NOMO-1 treated with dmso at 0.1 percent for 144 hours (cell line): ENCODE results near the gene TCN2.
"Not testable (repeated sequence)": the region's sequence is repeated elsewhere in the genome, so short reads cannot be mapped to it uniquely, and the experiment has no call there.

Source experiments
- DNase-seq: peaks from one replicate; lab custom pipeline; 2025; ENCODE audit not compliant: unreplicated experiment; lab: John Stamatoyannopoulos, UW

Gene TCN2

DNA sequence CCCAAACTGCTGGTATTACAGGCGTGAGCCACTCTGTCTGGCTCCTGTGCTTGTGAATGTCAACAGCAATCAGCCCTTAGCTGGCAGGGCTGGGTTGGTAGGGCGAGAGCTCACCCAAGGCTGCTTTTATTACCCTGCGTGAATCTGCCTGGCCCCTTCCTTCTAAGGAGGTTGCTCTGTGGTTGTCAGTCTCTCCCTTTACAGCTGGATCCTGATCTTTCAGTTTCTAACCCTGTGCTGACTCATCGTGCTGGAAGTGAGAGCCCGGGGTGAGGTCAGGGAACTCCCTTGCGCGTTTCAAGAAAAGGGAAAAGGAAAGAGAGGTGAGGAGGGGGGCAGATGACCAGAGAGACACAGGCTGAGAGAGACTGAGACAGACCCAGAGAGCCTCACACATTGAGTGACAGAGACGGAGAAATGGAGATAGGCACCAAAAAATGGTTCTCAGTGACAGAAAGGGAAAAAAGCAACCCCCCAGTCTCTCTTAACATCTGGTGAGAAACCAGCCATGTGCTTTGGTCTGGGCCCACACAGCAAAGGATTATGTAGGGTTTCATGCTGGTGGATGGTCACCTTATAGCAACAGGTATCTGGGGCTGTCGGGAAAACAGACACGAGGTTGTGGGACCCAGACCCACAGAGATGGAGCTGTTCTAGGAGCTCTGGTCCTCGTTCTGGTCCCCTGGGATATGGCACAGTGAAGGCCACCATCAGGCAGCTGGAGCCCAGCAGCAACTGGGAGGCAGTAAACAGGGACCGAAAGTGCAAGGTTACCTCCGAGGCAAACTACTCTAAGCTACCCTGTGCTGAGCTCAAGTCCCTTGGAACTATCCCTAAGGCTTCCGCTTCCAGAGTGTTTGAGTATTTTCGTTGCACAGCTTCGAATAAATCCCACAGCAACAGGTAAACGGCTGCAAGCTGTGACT, 2.5 kb downstream of the TCN2 start:
- peak; percentile 83 for DNase-seq

DNA sequence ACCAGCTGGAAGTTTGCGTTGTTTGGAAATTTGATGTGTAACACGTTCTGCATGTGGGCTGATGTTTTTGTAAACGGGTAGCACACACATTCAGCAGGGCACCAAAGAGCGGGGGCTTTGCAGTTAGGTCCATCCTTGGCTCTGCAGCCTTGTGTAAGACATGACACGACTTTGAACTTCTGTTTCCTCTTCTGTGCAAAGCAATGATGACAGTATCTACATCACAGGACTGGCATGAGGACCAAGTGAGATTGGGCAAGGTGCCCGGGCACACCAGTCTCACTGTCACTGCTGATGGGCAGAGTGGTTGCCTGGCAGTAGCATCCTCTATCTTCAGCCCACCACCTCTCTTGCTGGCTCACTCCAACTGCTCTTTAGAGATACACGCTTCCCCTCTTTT, 3.3 kb downstream of the TCN2 start:
- no peak for DNase-seq

DNA sequence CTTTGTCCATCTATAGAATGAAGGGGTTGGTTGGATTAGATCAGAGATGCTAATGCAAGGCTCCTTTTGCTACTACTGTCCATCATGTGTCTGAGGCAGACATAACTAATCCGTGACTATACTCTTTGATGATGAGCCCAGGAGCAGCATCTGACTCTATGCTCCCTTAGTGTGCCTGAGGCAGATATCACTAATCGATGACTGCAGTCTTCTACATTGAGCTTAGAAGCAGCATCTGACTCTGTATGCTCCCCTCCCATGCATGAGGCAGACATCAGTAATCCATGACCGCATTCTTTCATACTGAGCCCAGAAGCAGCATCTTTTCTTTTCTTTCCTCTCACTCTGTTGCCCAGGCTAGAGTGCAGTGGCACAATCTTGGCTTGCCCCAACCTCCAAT, 4.2 kb downstream of the TCN2 start:
- DNase-seq = no peak

DNA sequence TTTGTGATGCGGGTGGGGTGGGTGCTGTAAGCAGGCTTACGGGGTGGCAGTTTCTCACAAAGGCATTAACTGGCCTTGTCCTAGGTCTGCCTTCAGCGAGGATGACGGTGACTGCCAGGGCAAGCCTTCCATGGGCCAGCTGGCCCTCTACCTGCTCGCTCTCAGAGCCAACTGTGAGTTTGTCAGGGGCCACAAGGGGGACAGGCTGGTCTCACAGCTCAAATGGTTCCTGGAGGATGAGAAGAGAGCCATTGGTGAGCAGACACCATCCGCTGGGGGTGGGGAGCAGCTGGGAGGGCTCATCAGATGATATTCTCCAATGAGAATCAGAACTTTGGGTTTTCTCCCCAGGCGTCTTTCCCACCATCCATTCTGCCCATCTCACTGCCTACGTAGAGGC, 5.8 kb downstream of the TCN2 start:
- no peak for DNase-seq

DNA sequence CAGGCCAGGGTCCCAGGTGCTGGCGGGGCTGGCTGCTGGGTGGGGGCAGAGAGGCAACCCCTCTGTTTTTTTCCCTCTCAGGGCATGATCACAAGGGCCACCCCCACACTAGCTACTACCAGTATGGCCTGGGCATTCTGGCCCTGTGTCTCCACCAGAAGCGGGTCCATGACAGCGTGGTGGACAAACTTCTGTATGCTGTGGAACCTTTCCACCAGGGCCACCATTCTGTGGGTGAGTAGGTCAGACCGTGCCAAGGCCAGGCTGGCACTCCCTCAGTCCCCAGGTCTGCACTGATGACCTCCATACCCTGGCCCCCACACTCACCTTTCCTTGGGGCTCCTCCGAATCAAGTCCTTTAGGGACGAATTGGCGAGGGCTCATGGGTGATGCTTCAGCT, 7.3 kb downstream of the TCN2 start:
- DNase-seq = no peak

DNA sequence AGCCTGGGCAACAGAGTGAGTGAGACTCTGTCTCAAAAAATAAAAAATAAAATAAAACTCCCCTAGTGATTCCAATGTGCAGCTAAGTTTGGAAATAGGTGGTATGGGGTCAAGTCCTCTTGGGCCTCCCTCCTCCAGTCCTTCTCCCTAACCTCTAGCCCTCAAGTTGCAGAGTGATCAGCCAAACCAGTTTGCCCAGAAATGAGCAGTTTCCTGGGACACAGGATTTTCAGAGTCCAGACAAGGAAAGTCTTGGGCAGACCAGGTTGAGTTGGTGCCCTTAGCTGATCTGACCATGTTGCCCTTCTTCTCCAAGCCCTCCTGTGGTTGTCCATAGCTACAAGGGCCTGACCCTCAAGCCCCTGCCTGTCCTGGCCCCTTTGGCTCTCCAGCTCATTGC, 7.9 kb downstream of the TCN2 start:
- DNase-seq = no peak

DNA sequence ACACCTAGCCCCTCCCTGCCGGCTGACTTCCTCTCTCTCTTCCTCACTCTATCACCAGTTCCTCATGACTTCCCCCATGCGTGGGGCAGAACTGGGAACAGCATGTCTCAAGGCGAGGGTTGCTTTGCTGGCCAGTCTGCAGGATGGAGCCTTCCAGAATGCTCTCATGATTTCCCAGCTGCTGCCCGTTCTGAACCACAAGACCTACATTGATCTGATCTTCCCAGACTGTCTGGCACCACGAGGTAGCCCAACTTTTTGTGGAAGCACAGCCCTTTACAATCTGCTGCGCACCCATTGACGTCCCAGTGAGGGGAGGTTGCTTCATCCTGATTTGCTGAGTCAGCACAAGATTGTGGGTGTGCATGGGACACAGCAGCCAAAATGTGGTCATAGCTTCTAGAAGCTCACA, 8.6 kb downstream of the TCN2 start:
- no peak for DNase-seq

DNA sequence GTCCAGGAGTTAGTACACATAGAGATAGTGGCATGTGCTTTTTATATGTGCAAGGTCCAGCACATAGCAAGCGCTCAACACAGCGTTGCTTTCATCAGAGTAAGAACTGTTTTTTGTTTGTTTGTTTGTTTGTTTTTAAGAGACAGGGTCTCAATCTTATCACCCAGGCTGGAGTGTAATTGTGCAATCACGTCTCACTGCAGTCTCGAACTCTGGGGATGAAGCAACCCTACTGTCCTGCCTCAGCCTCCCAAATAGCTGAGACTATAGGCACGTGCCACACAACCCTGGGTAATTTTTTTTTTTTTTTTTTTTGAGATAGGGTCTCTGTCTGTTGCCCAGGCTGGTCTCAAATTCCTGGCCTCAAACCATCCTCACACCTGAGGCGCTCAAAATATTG, 10.8 kb downstream of the TCN2 start:
- DNase-seq = no peak

DNA sequence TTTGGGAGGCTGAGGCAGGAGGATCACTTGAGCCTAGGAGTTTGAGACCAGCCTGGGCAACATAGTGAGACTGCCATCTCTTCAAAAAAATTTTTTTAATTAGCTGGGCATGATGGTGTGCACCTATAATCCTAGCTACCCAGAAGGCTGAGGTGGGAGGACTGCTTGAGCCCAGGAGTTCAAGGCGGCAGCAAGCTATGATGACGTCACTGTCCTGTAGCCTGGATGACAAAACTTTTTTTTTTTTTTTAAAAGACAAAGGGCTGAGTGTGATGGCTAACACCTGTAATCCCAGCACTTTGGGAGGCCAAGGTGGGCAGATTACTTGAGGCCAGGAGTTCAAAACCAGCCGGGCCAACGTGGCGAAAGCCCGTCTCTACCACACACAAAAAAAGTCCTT, 12.9 kb downstream of the TCN2 start:
- DNase-seq = not testable (repeated sequence)

DNA sequence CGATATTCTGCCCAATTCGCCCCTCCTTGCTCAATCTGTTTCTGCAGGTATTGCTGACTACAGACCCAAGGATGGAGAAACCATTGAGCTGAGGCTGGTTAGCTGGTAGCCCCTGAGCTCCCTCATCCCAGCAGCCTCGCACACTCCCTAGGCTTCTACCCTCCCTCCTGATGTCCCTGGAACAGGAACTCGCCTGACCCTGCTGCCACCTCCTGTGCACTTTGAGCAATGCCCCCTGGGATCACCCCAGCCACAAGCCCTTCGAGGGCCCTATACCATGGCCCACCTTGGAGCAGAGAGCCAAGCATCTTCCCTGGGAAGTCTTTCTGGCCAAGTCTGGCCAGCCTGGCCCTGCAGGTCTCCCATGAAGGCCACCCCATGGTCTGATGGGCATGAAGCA, 19.4 kb downstream of the TCN2 start:
- no peak for DNase-seq

DNA sequence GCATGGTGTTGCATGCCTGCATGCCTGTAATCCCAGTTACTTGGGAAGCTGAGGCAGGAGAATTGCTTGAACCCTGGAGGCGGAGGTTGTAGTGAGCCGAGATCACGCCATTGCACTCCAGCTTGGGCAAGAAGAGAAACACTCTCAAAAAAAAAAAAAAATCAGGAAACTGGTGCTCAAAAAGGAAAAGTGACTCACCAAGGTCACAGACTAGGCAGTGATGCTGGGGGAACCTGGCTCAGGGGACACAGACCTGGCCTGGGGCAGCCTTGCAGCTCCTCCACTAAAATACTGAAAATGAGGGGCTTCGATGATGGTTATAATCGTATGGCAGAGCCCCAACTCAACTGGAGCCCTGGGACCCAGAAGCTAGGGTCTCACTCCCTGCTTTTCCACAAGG, 20.5 kb downstream of the TCN2 start:
- no peak for DNase-seq

DNA sequence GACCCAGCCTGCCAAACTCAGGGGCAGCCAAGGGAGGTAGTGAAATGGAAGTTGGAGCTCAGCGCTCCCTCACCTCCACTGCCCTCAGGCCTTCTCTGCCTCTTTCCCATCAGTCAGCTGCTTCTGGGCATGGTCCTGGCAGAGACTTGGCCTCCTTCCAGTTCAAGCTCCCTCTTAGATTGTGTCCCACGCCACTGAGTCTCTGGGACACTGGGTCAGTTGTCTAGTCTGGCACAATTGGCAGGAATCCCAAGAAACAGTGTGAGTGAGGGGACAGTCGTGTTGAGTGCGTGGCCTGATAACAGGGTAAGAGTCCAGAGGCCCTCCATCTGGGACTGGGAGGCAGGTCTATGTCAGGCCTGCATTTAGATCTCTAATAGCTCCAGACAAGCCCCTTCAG, 21.5 kb downstream of the TCN2 start:
- DNase-seq = no peak

DNA sequence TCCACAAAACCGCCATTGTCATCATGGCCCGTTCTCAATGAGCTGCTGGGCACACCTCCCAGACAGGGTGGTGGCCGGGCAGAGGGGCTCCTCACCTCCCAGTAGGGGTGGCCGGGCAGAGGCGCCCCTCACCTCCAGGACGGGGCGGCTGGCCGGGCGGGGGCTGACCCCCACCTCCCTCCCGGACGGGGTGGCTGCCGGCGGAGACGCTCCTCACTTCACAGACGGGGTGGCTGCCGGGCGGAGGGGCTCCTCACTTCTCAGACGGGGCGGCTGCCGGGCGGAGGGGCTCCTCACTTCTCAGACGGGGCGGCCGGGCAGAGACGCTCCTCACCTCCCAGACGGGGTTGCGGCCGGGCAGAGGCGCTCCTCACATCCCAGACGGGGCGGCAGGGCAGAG, 24.5 kb downstream of the TCN2 start:
- not testable (repeated sequence) for DNase-seq

DNA sequence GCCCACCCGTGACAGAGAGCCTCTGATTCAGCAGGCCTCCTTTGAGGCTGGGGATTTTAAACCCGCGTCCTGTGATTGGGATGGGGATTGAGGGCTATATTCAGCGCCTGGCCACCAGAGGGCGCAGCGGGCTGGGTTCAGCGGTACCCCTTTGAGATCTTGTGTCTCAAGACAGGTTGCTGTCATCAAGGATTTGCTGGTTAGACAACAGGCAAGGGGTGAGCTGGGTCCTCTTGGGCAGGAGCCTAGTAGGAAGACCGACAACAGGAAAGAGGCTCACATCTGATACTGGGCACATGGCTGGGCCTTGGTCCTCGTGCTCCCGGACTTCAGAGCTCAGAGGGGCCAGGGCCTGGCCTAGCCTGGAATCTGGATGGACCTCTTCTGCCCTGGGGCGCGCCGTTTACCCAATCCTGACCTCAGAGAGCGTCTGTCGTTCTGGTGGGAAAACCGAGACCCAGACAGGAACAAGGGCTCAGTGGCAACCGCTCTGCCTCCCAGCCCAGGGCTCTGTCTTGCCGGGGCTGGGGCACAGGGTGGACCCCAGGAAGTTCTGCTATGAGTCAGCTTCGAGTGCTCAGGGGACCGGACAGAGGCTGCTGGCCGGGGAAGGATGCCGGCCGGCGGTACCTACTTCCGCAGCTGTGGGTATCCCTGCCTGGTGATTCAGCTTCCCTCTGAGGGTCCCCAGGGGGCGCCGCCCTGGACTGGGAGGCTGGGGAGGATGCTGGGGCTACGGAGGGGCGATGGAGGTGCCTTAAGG, 27.7 kb downstream of the TCN2 start:
- DNase-seq = peak; percentile 82

DNA sequence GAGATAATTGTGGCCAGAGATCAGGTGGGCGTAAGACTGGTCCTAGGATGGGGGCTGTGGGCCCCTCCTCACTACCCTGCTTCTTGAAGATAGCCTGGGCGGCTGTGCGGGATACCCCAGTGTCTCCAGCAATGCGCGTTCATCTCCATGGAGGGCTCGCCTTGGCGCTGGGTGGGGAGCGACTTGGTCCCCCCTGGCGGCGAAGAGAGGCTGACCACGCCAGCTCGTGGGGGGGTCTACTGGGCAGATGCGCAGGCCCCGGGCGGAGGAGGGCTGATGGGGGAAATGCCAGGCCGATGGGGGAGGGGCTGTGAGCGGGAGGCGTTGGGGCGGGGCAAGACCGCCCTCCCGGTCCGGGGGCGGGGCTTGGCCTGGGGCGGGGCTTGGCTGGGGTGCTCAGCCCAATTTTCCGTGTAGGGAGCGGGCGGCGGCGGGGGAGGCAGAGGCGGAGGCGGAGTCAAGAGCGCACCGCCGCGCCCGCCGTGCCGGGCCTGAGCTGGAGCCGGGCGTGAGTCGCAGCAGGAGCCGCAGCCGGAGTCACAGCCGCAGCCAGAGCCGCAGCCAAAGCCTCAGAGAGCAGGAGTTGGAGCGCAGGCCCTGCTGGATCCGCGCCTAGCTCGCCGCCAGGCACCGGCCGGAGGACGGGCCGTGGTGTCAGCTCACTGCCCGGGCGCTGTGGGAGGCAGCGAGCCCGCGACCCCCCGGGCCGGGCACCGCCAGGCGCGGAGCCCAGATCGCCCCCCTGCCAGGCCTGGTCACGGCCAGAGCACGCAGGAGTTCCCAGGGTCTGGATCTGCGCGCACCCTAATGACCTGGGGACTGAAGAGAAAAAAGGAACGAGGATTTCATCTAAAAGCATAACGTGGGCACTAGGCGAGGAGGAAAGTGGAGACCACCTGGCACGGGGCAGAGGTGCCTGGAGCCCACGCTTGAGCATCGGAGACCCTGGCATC, 28.6 kb downstream of the TCN2 start, which contains the start of gene SLC35E4:
Gene SLC35E4 (plus strand): TSS at position 509 of the 953 bp plus-strand sequence. CDS start 670 bp downstream, outside the sequence.
- DNase-seq = peak; percentile 64

DNA sequence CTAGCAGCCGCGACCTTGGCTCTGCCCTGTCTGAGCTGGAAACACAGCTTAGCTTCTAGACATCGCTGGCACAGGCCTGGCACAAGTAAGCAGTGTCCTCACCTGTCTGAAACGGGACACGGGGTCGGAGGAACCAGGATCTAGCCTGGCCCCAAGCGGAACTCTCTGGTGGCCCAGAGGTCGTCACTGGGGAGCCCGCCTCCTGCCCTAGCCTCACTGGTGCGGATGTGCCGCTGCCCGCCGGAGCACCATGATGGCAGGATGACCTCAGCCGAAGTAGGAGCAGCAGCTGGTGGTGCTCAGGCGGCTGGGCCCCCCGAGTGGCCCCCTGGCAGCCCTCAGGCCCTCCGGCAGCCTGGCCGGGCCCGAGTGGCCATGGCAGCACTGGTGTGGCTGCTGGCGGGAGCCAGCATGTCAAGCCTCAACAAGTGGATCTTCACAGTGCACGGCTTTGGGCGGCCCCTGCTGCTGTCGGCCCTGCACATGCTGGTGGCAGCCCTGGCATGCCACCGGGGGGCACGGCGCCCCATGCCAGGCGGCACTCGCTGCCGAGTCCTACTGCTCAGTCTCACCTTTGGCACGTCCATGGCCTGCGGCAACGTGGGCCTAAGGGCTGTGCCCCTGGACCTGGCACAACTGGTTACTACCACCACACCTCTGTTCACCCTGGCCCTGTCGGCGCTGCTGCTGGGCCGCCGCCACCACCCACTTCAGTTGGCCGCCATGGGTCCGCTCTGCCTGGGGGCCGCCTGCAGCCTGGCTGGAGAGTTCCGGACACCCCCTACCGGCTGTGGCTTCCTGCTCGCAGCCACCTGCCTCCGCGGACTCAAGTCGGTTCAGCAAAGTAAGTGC, 29.5 kb downstream of the TCN2 start:
- no peak for DNase-seq

DNA sequence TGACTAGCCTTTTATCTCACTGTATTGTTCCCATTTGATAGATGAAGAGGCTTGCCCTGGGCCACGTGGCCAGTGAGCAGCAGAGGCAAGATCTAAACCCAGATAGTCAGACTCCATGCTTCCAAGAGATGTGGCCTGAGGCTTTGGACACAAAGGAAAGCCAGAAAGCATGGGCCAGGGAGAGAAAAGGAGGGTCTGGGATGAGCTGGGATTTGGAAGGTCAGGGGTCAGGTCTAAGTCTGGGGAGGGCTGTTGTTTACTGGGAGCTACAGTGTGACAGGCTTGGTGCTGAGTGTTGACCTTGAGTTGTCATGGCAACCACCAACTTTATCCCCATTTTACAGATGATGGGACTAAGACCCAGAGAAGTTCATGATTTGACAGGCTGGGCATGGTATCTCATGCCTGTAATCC, 30.7 kb downstream of the TCN2 start:
- no peak for DNase-seq

DNA sequence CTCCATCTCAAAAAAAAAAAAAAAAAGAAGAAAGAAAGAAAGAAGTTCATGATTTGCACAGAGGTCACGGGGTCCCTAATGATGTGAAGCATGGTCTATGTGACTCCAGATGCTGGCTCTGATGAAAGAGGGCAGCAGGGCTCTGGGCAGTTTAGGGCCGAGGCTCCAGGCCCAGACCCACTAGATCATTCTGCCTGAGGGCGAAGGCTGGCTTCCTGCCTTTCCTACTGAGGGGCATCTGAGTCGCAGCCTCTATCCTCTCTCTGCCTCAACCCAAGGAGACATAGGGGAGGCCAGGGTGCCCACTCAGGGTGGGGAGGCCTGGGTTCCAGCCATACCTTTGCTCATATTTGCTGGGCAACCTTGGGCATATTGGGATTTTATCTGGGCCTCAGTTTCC, 33.4 kb downstream of the TCN2 start:
- DNase-seq = no peak

DNA sequence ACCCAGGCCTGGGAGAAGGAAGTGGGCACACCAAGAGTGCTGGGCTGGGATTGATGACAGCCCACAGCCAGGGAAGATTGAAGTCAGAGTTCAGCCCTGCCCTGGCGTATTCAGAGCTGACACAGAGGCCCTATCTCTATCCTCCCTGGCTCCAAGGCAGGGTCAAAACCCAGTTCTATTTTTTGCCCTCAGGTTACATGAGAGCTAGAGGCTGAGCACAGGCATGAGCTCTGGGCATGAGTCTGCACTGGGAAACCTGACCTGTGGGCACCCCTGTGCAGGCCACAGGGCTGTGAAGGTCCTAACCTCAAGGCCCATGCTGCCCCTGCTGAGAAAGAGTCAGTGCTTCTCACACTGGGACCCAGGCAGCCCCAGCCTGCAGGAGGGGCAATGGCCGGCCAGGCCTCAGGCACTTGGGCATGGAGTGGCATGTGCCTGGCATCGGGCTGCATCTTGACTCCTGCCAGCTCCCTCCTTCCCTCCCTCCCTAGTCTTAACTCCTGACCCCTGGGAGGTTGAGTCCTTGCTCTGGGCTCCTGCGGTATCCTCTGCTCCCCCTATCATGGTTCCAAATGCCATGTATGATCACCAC, 34.0 kb downstream of the TCN2 start:
- no peak for DNase-seq
